ENCODE results near the gene NUP88.

DNA sequence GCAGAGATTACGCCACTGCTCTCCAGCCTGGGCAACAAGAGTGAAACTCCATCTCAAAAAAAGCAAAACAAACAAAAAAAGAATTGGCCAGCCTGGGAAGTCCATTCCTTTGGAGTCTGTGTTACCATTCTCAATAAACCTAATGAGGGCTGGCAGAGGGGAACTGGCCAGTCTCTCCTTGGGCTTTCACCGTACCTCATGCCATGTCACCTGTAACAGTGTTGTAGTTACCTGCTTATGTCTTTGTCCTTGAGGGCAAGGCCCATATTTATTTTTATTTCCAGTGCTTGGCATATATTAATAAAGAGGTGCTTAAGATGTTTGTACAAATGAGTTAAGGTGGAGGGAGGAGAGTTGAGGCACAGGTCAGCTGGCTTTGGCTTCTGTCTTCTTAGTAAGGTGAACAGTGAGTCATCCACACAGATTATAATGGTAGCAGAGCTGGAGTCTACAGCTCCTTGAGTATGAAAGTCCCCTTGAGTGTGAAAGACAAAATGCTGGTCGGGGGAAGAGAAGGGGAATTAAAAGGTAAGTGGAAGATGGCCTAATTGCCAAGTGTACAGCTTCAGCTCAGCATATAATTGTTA lies 11.0 kb upstream of the NUP88 start:
- TF ChIP-seq, protein P1, sequence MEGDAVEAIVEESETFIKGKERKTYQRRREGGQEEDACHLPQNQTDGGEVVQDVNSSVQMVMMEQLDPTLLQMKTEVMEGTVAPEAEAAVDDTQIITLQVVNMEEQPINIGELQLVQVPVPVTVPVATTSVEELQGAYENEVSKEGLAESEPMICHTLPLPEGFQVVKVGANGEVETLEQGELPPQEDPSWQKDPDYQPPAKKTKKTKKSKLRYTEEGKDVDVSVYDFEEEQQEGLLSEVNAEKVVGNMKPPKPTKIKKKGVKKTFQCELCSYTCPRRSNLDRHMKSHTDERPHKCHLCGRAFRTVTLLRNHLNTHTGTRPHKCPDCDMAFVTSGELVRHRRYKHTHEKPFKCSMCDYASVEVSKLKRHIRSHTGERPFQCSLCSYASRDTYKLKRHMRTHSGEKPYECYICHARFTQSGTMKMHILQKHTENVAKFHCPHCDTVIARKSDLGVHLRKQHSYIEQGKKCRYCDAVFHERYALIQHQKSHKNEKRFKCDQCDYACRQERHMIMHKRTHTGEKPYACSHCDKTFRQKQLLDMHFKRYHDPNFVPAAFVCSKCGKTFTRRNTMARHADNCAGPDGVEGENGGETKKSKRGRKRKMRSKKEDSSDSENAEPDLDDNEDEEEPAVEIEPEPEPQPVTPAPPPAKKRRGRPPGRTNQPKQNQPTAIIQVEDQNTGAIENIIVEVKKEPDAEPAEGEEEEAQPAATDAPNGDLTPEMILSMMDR (conservative IDR thresholded peaks at IDR 0.05 in 1 of 2, IDR thresholded peaks at IDR 0.05 in 1 of 2; ENCODE audit: extremely low read depth in 1 of 2, insufficient read depth in 1 of 2, low read depth in 1 of 2, low read length in 2 of 2) = no peak
- TF ChIP-seq EZH2 (IDR thresholded peaks at IDR 0.05; ENCODE audit: borderline replicate concordance, low read length) = no peak
